Anterior cingulate cortex (tissue), 58 donors: ENCODE data around the gene CFDP1.
A peak's percentile ranks its signal among the peaks of the same experiment; 100 is the strongest.

Experiments used
- DNase-seq, 58 donors: peaks; one replicate each; lab custom pipeline; 2025; lab: John Stamatoyannopoulos, UW

The CFDP1 gene

GRCh38 chr16:75379339-75379738 is 54.0 kb downstream of the CFDP1 start:
- no peak for DNase-seq

- DNase-seq: no peak
These were observed 54.7 kb downstream of the CFDP1 start for GRCh38 chr16:75378616-75379015.

GRCh38 chr16:75377729-75378386 is 55.4 kb downstream of the CFDP1 start:
- DNase-seq: peak in 22 of 58 donors; percentile 2 to 65 (median 18)

- DNase-seq: no peak
These were observed 56.7 kb downstream of the CFDP1 start for GRCh38 chr16:75376475-75377161.

- DNase-seq: no peak
These were observed 58.9 kb downstream of the CFDP1 start for GRCh38 chr16:75374388-75374787.

- DNase-seq: no peak
These were observed 61.0 kb downstream of the CFDP1 start for GRCh38 chr16:75372236-75372856.

GRCh38 chr16:75371171-75371570 is 62.1 kb downstream of the CFDP1 start:
- DNase-seq: no peak

- DNase-seq: no peak
These were observed 69.0 kb downstream of the CFDP1 start for GRCh38 chr16:75364286-75364791.

GRCh38 chr16:75362846-75363245 is 70.5 kb downstream of the CFDP1 start:
- DNase-seq: no peak

GRCh38 chr16:75361936-75362335 is 71.4 kb downstream of the CFDP1 start:
- no peak for DNase-seq

GRCh38 chr16:75354170-75354569 is 79.1 kb downstream of the CFDP1 start:
- no peak for DNase-seq

GRCh38 chr16:75351183-75351582 is 82.1 kb downstream of the CFDP1 start:
- no peak for DNase-seq

GRCh38 chr16:75345711-75346110 is 87.6 kb downstream of the CFDP1 start:
- DNase-seq: no peak

- DNase-seq: no peak
These were observed 89.4 kb downstream of the CFDP1 start for GRCh38 chr16:75343941-75344340.

- DNase-seq: no peak
These were observed 90.0 kb downstream of the CFDP1 start for GRCh38 chr16:75343286-75343685.

GRCh38 chr16:75342308-75342811 is 90.9 kb downstream of the CFDP1 start:
- DNase-seq: no peak

GRCh38 chr16:75341564-75342307 is 91.6 kb downstream of the CFDP1 start:
- no peak for DNase-seq

GRCh38 chr16:75340741-75341491 is 92.4 kb downstream of the CFDP1 start:
- no peak for DNase-seq

GRCh38 chr16:75337430-75337829 is 95.9 kb downstream of the CFDP1 start:
- no peak for DNase-seq

GRCh38 chr16:75336521-75336920 is 96.8 kb downstream of the CFDP1 start:
- no peak for DNase-seq
